Measurements from ENCODE around the gene CISD3.
A peak's percentile ranks its signal among the peaks of the same experiment; 100 is the strongest.

The CISD3 gene

DNA sequence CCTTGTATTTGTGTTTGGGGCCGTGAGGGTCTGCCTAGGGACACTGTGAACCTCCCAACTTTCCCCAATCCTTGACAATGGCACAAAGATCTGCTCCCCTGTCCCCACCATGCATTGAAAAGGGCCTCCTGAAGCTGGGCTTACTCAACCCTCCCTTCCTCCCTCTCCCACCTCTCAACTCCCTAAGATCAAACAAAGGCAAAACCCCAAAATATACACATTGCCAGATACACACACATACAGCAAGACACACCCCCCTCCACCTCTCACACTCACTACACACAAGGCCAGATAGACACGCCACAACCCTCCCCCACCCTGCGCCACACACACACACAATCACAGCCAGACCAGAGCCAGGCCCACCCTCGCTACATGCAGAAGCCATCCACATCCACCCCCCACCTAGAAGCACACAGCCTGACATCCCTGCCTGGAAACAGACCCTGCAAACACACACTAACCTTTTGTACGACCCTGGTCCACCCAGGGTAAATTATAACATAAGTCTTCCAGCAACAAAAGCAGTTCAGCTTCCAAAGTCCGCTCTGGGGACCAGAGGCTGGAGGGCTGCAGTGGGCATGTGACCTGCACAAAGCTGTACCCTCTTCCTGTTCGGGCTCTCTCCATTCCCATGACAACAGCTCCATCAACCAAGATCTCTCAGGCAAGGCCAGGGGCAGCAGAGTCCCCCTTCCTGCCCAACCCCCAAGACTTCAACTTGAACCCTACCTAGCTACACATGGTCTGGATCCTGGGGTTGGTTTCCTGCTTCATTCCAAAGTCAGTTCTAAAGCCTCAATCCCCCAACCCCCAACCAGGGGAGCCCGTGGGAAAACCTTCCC, 16.1 kb downstream of the CISD3 start (continued):
- TF ChIP-seq REST (tag by site-specific recombination; IDR thresholded peaks at IDR 0.05) (no peak), ZNF473 (tag by site-specific recombination; IDR thresholded peaks at IDR 0.05) (no peak), ZNF24 (tag by site-specific recombination; IDR thresholded peaks at IDR 0.05) (no peak), HOXA7 (CRISPR knock-in tag; IDR thresholded peaks at IDR 0.05; ENCODE audit: borderline replicate concordance) (no peak), ZNF426 (tag by site-specific recombination; IDR thresholded peaks at IDR 0.05) (no peak), ZNF677 (tag by site-specific recombination; IDR thresholded peaks at IDR 0.05) (no peak), PATZ1 (tag by site-specific recombination; IDR thresholded peaks at IDR 0.05) (peak; percentile 14), KLF17 (tag by site-specific recombination; IDR thresholded peaks at IDR 0.05) (peak; percentile 88), ZNF350 (tag by site-specific recombination; IDR thresholded peaks at IDR 0.05) (no peak), ZNF596 (tag by site-specific recombination; IDR thresholded peaks at IDR 0.05) (no peak), RBAK (tag by site-specific recombination; IDR thresholded peaks at IDR 0.05) (no peak), GLI2 (tag by site-specific recombination; IDR thresholded peaks at IDR 0.05; ENCODE audit: borderline replicate concordance, low read depth) (no peak), ZNF266 (tag by site-specific recombination; IDR thresholded peaks at IDR 0.05; ENCODE audit: low read depth) (no peak), ZNF121 (tag by site-specific recombination; IDR thresholded peaks at IDR 0.05) (no peak), IKZF3 (tag by site-specific recombination; IDR thresholded peaks at IDR 0.05) (no peak), ZNF785 (tag by site-specific recombination; IDR thresholded peaks at IDR 0.05) (no peak), ZIC2 (tag by site-specific recombination; IDR thresholded peaks at IDR 0.05) (peak; percentile 20), ZXDB (tag by site-specific recombination; IDR thresholded peaks at IDR 0.05) (no peak), ZNF792 (tag by site-specific recombination; IDR thresholded peaks at IDR 0.05) (no peak), ZNF549 (tag by site-specific recombination; IDR thresholded peaks at IDR 0.05) (no peak), INSM2 (tag by site-specific recombination; IDR thresholded peaks at IDR 0.05) (peak; percentile 35; the same call in 1 of the 2 replicates), AEBP2 (tag by site-specific recombination; IDR thresholded peaks at IDR 0.05; ENCODE audit: borderline replicate concordance) (no peak), ZNF146 (tag by site-specific recombination; IDR thresholded peaks at IDR 0.05) (no peak), SCRT2 (tag by site-specific recombination; IDR thresholded peaks at IDR 0.05) (no peak), ZNF16 (tag by site-specific recombination; IDR thresholded peaks at IDR 0.05; ENCODE audit: low read depth) (no peak), ZNF768 (tag by site-specific recombination; IDR thresholded peaks at IDR 0.05) (no peak), SETDB1 (IDR thresholded peaks at IDR 0.05; ENCODE audit: insufficient read length, low read length) (no peak), ZNF366 (tag by site-specific recombination; conservative IDR thresholded peaks at IDR 0.05) (no peak)
- TF ChIP-seq, protein P1, sequence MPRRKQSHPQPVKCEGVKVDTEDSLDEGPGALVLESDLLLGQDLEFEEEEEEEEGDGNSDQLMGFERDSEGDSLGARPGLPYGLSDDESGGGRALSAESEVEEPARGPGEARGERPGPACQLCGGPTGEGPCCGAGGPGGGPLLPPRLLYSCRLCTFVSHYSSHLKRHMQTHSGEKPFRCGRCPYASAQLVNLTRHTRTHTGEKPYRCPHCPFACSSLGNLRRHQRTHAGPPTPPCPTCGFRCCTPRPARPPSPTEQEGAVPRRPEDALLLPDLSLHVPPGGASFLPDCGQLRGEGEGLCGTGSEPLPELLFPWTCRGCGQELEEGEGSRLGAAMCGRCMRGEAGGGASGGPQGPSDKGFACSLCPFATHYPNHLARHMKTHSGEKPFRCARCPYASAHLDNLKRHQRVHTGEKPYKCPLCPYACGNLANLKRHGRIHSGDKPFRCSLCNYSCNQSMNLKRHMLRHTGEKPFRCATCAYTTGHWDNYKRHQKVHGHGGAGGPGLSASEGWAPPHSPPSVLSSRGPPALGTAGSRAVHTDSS (tag by site-specific recombination; IDR thresholded peaks at IDR 0.05) = no peak

All from HEK293 (cell line).